ENCODE data around the gene DGKD. TPM values are rescaled to one million over a fixed set of nuclear protein-coding genes. Genes with fewer than 3 reads are reported as not detected.

DGKD gene
- total and polyA plus RNA-seq, 2 experiments from 2014 or later, result 3.9 to 4.0 TPM

DNA sequence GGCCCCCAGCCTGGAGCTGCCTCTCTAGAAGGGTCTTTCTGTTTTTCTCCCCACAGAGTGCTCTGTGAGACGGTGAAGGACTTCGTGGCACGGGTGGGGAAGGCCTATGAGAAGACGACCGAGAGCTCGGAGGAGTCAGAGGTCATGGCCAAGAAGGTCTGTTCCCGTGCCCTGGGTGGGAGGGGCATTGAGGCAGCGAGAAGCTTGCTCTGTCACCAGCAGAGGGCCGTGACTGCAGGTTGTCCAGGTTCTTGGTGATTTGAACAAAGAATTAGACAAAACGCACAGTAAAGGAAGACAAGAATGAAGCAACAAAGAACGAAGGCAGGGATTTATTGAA, 93.9 kb downstream of the DGKD start:
- H4K20me1 ChIP-seq (ENCODE audit: insufficient read depth), result no peaks in the 10 kb centered on the region
- 79 to 80% methylated on average over 11 of the region's 11 CpGs for WGBS, 2 experiments (ENCODE audit: low coverage in 1 of 2, low lambda C conversion rate in 2 of 2, missing lambda C conversion rate in 2 of 2)
- H3K4me2 ChIP-seq (ENCODE audit: unreplicated experiment), result no peak overlapping the region
- H3K27me3 ChIP-seq (replicated peaks; ENCODE audit: insufficient read depth), result no peaks in the 10 kb centered on the region
- in situ Hi-C loops (cut with MboI), result no loop called here
- H3K27ac ChIP-seq, result no peak overlapping the region
- no peaks in the 10 kb centered on the region for H3K36me3 ChIP-seq (ENCODE audit: low read depth)
- H3K9me2 ChIP-seq (ENCODE audit: insufficient read depth), result no peaks in the 10 kb centered on the region
- H3K4me1 ChIP-seq (ENCODE audit: insufficient read depth), result no peaks in the 10 kb centered on the region
- H3K9ac ChIP-seq, result no peak overlapping the region
- no peak overlapping the region for H2AFZ ChIP-seq
- no peak for DNase-seq
- no peaks in the 10 kb centered on the region for H3F3A ChIP-seq (ENCODE audit: insufficient read depth)
- no peak overlapping the region for H3K4me3 ChIP-seq
- no peaks in the 10 kb centered on the region for H3K9me3 ChIP-seq (ENCODE audit: low read depth)
- no peak for TF ChIP-seq EZH2phosphoT487 (IDR thresholded peaks at IDR 0.05; ENCODE audit: insufficient read depth, low read depth)
- TF ChIP-seq EZH2 (IDR thresholded peaks at IDR 0.05; ENCODE audit: insufficient read depth, poor library complexity, severe bottlenecking), result no peak
- H3K79me2 ChIP-seq (ENCODE audit: insufficient read depth), result no peaks in the 10 kb centered on the region

DNA sequence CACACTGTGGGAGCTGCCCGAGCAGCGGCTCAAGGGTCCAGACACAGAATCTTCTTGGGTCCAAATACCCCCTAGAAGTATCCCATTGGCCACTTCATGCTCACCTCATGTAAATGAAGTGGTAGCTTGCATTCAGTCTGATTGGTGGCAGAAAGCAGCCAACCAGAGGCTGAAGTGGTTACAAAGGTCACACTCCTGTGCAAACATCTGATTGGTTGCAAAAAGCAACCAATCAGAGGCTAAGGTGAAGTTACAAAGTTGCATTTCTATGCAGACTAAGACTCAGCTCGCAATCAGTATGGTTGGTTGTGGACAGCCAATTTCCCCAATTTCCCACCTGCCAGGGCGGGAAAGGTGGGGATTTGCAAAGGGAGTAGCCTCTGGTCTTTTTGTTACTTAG, 94.3 kb downstream of the DGKD start:
- no peaks in the 10 kb centered on the region for H3K9me2 ChIP-seq (ENCODE audit: insufficient read depth)
- H3K9ac ChIP-seq, result no peak overlapping the region
- H3K27me3 ChIP-seq (replicated peaks; ENCODE audit: insufficient read depth), result no peaks in the 10 kb centered on the region
- 71 to 72% methylated on average over 4 of the region's 4 CpGs for WGBS, 2 experiments (ENCODE audit: low coverage in 1 of 2, low lambda C conversion rate in 2 of 2, missing lambda C conversion rate in 2 of 2)
- H3K79me2 ChIP-seq (ENCODE audit: insufficient read depth), result no peaks in the 10 kb centered on the region
- H3K4me2 ChIP-seq (ENCODE audit: unreplicated experiment), result no peak overlapping the region
- no peaks in the 10 kb centered on the region for H4K20me1 ChIP-seq (ENCODE audit: insufficient read depth)
- in situ Hi-C loops (cut with MboI), result no loop called here
- peak; percentile 8 for DNase-seq
- no peak overlapping the region for H2AFZ ChIP-seq
- no peaks in the 10 kb centered on the region for H3K9me3 ChIP-seq (ENCODE audit: low read depth)
- no peak overlapping the region for H3K4me3 ChIP-seq
- H3K4me1 ChIP-seq (ENCODE audit: insufficient read depth), result no peaks in the 10 kb centered on the region
- H3K27ac ChIP-seq, result no peak overlapping the region
- no peaks in the 10 kb centered on the region for H3K36me3 ChIP-seq (ENCODE audit: low read depth)
- TF ChIP-seq EZH2phosphoT487 (IDR thresholded peaks at IDR 0.05; ENCODE audit: insufficient read depth, low read depth) (no peak), EZH2 (IDR thresholded peaks at IDR 0.05; ENCODE audit: insufficient read depth, poor library complexity, severe bottlenecking) (no peak)
- no peaks in the 10 kb centered on the region for H3F3A ChIP-seq (ENCODE audit: insufficient read depth)

DNA sequence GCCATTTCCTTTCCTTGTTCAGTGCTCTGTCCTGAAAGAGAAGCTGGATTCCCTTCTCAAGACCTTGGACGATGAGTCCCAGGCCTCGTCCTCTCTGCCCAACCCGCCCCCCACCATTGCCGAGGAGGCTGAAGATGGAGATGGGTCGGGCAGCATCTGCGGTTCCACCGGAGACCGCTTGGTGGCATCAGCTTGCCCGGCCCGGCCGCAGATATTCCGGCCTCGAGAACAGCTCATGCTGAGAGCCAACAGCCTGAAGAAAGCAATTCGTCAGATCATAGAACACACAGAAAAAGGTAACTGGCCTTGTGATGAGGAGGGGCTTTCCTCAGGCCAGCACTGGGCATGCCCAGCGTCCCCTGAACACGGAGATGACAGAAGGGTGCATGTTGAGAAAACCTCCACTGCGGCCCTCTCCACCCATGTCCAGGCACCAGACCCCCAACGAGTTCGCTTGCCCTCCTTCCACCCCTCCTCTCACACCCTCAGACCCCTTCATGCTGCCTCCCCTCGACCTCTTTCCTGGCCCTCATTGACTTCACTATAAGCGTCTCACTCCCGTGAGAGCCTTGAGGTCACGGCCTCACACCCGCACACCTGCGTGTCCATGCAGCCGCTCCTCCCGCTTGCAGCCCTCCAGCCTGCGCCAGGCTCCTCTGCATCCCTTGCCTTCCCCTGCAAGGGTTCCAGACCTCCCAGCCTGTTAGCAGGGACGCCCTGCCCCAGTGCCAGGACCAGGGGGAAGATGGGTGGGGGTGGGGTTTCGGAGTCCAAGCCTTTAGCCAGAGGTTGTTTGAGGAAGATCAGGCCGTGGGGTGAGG, 95.0 kb downstream of the DGKD start:
- Histone ChIP-seq H3K9me3 (ENCODE audit: low read depth) (no peaks in the 10 kb centered on the region), H4K20me1 (ENCODE audit: insufficient read depth) (no peaks in the 10 kb centered on the region), H3K79me2 (ENCODE audit: insufficient read depth) (no peaks in the 10 kb centered on the region), H3K4me3 (no peak overlapping the region), H3F3A (ENCODE audit: insufficient read depth) (no peaks in the 10 kb centered on the region), H3K9me2 (ENCODE audit: insufficient read depth) (no peaks in the 10 kb centered on the region), H3K4me2 (ENCODE audit: unreplicated experiment) (no peak overlapping the region), H3K27me3 (replicated peaks; ENCODE audit: insufficient read depth) (no peaks in the 10 kb centered on the region), H3K4me1 (ENCODE audit: insufficient read depth) (no peaks in the 10 kb centered on the region), H2AFZ (no peak overlapping the region), H3K36me3 (ENCODE audit: low read depth) (no peaks in the 10 kb centered on the region), H3K9ac (no peak overlapping the region), H3K27ac (no peak overlapping the region)
- WGBS, 2 experiments (ENCODE audit: low coverage in 1 of 2, low lambda C conversion rate in 2 of 2, missing lambda C conversion rate in 2 of 2), result 48 to 49% methylated on average over 29 to 31 of the region's 31 CpGs
- TF ChIP-seq EZH2phosphoT487 (IDR thresholded peaks at IDR 0.05; ENCODE audit: insufficient read depth, low read depth) (no peak), EZH2 (IDR thresholded peaks at IDR 0.05; ENCODE audit: insufficient read depth, poor library complexity, severe bottlenecking) (no peak)
- peak; percentile 83 for DNase-seq
- in situ Hi-C loops (cut with MboI), result no loop called here

DNA sequence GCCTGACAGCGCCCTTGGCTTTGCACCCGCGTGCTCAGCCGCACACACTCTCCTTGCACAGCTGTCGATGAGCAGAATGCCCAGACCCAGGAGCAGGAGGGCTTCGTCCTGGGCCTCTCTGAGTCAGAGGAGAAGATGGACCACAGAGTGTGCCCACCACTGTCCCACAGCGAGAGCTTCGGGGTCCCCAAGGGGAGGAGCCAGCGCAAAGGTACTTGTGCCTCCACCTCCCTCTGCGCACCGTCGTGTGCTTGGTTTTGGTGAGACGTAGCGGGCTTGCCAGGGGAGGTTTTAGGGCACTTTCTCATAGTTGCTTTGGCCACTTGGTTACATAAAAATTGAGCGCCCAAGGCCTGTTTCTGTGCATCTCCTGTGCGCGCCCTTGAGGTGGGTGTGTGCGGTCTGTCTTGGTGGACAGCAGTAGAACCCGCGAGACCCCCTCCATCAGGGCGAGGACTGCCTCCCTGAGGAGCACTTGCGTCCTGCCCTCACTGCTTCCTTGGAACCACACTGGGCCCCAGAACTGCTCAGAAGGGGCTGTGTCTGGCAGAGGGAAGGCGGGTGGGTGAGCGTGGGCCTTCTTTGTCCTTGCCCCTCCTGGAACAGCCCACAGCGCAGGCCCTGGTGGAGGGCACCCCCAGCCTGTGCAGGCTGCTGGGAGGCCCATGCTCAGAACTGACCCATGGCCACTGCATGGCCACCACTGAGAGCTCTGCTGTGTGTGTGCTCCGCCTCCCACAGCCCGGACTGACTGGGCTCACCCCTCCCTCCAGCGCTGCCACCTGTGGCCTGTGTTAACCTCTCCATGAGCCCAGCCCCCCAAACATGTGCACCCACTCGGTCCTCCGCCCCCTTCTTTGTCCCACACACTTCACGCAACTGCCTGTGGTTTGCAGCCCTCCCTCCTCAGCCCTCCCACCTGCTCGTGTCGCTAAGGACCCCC, 95.9 kb downstream of the DGKD start:
- Histone ChIP-seq H3K27me3 (replicated peaks; ENCODE audit: insufficient read depth) (no peaks in the 10 kb centered on the region), H2AFZ (no peak overlapping the region), H3F3A (ENCODE audit: insufficient read depth) (no peaks in the 10 kb centered on the region), H3K9ac (no peak overlapping the region), H3K27ac (no peak overlapping the region), H3K79me2 (ENCODE audit: insufficient read depth) (no peaks in the 10 kb centered on the region), H3K9me3 (ENCODE audit: low read depth) (no peaks in the 10 kb centered on the region), H3K9me2 (ENCODE audit: insufficient read depth) (no peaks in the 10 kb centered on the region), H3K4me2 (ENCODE audit: unreplicated experiment) (no peak overlapping the region), H3K4me1 (ENCODE audit: insufficient read depth) (no peaks in the 10 kb centered on the region), H3K4me3 (no peak overlapping the region), H4K20me1 (ENCODE audit: insufficient read depth) (no peaks in the 10 kb centered on the region), H3K36me3 (ENCODE audit: low read depth) (no peaks in the 10 kb centered on the region)
- in situ Hi-C loops (cut with MboI), result loop anchor here (10.0 kb wide), 1 partner anchor 265 kb away; the partner anchor contains the start of genes UGT1A4 and UGT1A5
- no peak for DNase-seq
- 93 to 94% methylated on average over 32 to 33 of the region's 33 CpGs for WGBS, 2 experiments (ENCODE audit: low coverage in 1 of 2, low lambda C conversion rate in 2 of 2, missing lambda C conversion rate in 2 of 2)
- TF ChIP-seq EZH2phosphoT487 (IDR thresholded peaks at IDR 0.05; ENCODE audit: insufficient read depth, low read depth), result no peak
- TF ChIP-seq EZH2 (IDR thresholded peaks at IDR 0.05; ENCODE audit: insufficient read depth, poor library complexity, severe bottlenecking), result no peak

All from GM23248 (cell line).